Epithelial cell of esophagus (primary cell): ENCODE measurements around the gene TASOR2.
A peak's percentile ranks its signal among the peaks of the same experiment; 100 is the strongest.

Experiments used
- DNase-seq: peaks from one replicate; pipeline ENCODE4 v3.0.0; 2010; ENCODE audit warnings: low read depth
- H3K4me3 ChIP-seq: 2 replicates; pipeline ENCODE4 v1.5.1; 2011; ENCODE audit warnings: mild to moderate bottlenecking, low read length, control low read depth
- TF ChIP-seq, protein P1 (sequence below): IDR thresholded peaks from 2 replicates; pipeline ENCODE4 v1.5.1; 2011; ENCODE audit warnings: low read depth, mild to moderate bottlenecking, low read length, control low read depth, inconsistent platforms; ENCODE audit not compliant: insufficient read depth; ENCODE audit errors: missing control alignments

The TASOR2 gene

DNA sequence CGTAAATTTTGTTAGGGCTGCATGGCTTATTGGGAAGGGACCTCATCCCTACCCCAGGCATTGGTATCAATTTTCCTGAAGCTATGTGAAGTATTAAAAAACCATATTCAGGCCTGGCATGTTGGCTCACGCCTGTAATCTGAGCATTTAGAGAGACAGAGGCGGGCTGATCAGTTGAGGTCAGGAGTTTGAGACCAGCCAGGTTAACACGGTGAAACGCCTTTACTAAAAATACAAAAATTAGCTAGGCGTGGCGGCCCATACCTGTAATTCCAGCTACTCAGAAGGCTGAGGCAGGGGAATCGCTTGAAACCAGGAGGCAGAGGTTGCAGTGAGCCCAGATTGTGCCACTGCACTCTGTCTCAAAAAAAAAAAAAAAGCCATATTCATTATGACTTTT lies 7.1 kb downstream of the TASOR2 start:
- DNase-seq, result peak; percentile 70
- TF ChIP-seq, protein P1, sequence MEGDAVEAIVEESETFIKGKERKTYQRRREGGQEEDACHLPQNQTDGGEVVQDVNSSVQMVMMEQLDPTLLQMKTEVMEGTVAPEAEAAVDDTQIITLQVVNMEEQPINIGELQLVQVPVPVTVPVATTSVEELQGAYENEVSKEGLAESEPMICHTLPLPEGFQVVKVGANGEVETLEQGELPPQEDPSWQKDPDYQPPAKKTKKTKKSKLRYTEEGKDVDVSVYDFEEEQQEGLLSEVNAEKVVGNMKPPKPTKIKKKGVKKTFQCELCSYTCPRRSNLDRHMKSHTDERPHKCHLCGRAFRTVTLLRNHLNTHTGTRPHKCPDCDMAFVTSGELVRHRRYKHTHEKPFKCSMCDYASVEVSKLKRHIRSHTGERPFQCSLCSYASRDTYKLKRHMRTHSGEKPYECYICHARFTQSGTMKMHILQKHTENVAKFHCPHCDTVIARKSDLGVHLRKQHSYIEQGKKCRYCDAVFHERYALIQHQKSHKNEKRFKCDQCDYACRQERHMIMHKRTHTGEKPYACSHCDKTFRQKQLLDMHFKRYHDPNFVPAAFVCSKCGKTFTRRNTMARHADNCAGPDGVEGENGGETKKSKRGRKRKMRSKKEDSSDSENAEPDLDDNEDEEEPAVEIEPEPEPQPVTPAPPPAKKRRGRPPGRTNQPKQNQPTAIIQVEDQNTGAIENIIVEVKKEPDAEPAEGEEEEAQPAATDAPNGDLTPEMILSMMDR, result no peak
- peak overlapping the region; percentile 56 for H3K4me3 ChIP-seq

DNA sequence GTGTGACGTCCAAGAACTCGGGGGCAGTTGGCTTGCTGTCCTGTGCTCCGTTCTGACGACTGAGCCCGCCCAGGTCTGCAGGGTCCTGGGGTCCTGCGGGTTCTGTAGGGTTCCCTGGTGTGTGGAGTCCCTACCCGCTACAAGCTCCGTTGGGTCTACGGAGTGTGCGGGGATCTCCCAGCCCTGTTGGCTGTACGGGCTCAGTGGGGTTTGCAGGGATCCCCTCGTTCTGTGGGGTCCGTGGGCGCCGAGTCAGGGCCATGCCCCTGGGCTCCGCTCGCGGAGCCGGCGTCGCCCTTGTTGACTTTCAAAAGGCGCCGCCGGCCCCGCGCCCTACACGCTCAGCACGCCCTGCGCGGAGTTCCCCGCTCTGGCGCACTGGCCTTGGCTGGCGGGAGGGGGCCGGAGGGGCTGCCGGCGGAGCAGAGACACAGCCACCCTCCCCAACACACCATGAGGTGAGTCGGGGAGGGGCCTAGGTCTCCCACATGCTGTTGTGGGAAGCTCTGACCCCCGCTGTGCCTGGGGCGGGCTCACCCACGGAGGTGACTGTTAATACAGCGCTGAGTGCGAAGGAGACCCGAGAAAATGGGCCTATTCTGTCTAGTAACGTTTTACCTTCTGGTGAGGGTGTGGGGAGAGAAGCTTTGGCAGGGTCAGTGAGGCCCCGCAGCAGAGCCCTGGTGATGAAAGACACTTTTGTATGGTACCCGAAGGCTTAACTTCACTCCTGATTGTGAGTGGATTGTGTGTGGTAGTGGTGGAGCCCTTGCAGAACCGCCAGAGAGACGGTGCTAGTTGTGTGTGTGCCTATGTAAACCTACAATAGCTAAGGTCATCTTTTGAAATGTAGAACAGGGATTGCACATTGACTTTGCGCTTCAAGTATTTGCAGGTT lies 8.1 kb downstream of the TASOR2 start:
- peak overlapping the region; percentile 56 for H3K4me3 ChIP-seq
- peak; percentile 59 for DNase-seq
- TF ChIP-seq, protein P1, result no peak

DNA sequence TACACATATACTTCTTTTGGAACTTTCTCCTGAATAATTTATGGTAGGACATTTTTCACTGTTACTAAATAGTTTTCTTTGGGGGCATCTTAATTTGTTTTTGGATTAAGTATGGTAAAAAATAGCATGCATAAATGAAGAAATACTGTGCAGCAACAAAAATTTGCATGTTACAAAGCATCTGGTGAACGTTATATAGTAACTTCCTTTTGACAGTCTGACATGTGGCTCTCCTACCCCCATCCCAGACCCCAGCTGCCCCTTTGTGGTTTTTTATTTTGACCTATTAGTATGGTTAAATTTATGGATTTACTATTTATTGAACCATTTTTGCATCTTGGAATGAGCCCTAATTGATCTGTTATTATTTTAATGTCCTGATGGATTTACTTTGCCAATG lies 9.9 kb downstream of the TASOR2 start:
- H3K4me3 ChIP-seq, result no peak overlapping the region
- TF ChIP-seq, protein P1, result no peak
- no peak for DNase-seq

DNA sequence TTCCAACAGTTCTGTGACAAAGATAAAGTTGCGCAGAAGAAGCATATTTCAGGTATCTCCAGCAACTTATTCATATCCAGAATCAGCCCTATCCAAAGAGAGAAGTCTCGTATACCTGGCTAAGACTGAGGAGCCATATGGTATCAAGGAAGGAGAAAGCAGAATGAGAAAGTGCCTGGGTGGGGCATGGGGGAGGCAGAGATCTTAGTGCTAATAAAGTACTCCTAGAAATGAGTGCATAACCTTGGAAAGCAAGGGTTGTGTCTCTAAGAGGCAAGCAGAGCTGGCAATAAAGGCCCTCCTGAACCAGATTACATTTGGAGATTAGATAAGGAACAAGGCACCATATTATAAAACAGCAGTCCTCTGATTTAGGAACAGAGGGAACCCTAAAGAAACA lies 12.7 kb downstream of the TASOR2 start:
- DNase-seq, result no peak
- TF ChIP-seq, protein P1, result no peak
- no peak overlapping the region for H3K4me3 ChIP-seq

DNA sequence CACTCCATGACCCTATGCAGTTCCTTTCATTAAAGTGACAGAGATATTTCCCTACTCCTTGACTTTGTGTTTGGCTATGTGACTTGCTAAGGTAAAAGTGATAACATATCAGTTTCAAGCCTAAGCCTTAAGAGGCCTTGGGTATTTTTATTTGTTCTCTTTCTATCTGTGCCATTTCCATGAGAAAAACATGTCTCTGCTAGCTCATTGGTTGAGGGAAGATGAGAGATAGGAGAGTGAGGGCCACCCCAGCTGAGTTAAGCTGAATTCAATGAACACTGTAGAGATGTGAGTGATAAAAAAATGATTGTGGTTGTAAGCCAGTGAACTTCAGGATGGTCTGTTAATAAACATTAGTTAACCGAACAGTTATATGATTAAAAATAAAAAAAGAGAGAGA lies 13.4 kb downstream of the TASOR2 start:
- H3K4me3 ChIP-seq, result no peak overlapping the region

DNA sequence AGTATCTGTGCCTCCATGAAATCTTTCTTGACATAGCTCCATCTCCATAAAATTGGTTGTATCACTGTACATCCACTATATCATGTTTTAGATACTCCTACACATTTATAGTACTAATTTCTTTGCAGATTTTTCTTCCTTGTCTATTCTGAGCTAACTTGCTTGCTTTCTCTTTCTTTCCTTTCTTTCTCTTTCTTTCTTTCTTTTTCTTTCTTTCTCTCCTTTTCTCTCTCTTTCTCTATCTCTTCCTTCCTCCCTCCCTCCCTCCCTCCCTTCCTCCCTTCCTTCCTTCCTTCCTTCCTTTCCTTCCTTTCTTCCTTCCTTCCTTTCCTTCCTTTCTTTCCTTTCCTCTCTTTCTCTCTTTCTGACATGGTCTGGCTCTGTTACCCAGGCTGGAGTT lies 23.7 kb downstream of the TASOR2 start:
- TF ChIP-seq, protein P1, result no peak
- no peak for DNase-seq
- no peak overlapping the region for H3K4me3 ChIP-seq

More for the DNA sequence above, 13.4 kb downstream of the TASOR2 start:
- DNase-seq, result no peak
- TF ChIP-seq, protein P1, result no peak

DNA sequence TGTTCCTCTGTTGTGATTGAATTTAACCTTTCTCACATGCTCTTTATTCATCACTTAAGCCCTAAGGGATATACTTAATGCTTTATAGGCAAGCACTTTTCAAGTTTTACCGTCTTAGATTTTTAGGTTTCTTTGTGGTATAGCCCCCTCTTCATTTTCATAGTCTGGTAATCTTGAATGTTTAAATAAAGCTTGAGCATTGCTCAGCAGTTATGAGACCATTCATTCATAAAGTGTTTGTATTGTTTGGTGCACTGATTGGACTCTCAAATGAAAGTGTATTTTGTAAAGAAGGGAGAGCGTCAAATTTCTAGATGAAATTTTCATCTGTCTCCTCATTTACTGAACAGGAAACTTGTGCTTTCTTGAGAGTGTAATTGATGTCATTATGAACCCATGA lies 25.2 kb downstream of the TASOR2 start:
- TF ChIP-seq, protein P1, result no peak
- H3K4me3 ChIP-seq, result no peak overlapping the region
- DNase-seq, result no peak
